Neural progenitor cell (in vitro differentiated cells): ENCODE results near the gene RBM8A.

Experiments
- EZH2 ChIP-seq: fragments of 200-600 bp; sonication (generic); IDR thresholded peaks from 2 replicates; pipeline ENCODE4 v1.6.1; 2017; ENCODE audit warnings: antibody characterized with exemption, mild to moderate bottlenecking, moderate library complexity
- TF ChIP-seq, protein P1 (sequence below): fragments of 200-600 bp; sonication (generic); IDR thresholded peaks from 2 replicates; pipeline ENCODE4 v1.5.1; 2017; ENCODE audit warnings: antibody characterized with exemption, mild to moderate bottlenecking

DNA sequence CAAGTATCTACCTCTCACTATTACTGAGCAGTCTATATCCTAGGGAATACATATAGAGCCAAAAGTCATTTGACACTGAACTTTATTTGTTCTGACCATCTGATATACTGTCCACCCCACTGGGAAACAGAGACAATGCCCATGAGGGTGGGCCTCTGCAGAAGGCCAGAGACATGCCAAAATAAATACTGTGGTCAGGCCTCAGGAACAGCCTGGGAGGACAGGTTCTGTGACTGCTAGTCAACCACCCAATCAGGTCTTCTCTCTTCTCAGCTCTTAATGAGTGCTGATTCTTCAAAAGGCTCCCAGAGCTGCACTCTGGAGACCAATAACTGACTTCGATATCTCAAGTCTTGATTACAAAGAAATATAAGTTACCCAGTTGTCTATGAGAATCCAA lies 36.1 kb downstream of the RBM8A start:
- TF ChIP-seq, protein P1, sequence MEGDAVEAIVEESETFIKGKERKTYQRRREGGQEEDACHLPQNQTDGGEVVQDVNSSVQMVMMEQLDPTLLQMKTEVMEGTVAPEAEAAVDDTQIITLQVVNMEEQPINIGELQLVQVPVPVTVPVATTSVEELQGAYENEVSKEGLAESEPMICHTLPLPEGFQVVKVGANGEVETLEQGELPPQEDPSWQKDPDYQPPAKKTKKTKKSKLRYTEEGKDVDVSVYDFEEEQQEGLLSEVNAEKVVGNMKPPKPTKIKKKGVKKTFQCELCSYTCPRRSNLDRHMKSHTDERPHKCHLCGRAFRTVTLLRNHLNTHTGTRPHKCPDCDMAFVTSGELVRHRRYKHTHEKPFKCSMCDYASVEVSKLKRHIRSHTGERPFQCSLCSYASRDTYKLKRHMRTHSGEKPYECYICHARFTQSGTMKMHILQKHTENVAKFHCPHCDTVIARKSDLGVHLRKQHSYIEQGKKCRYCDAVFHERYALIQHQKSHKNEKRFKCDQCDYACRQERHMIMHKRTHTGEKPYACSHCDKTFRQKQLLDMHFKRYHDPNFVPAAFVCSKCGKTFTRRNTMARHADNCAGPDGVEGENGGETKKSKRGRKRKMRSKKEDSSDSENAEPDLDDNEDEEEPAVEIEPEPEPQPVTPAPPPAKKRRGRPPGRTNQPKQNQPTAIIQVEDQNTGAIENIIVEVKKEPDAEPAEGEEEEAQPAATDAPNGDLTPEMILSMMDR: no peak
- TF ChIP-seq EZH2: no peak
